Endothelial cell of umbilical vein (primary cell): ENCODE measurements around the gene TSPEAR. TPM values are rescaled to one million over a fixed set of nuclear protein-coding genes. Genes with fewer than 3 reads are reported as not detected.

Experiments
- BruUV-seq: library from RNA; stranded (reverse); fragments of 400-500 nt; replicated peaks from 2 replicates; lab custom pipeline; 2021; lab: Mats Ljungman, UMichigan
- CTCF ChIA-PET: fragments of 300-600, 350-600 bp; sonication (Branson Sonifier 250); formaldehyde crosslinking; loops from one replicate; lab custom pipeline; 2021; ENCODE audit warnings: antibody characterized with exemption, inconsistent platforms; lab: Charles Lee
- POLR2A ChIA-PET: fragments of 300-600, 350-600 bp; sonication (Branson Sonifier 250); formaldehyde crosslinking; loops from one replicate; lab custom pipeline; 2021; ENCODE audit warnings: antibody characterized with exemption, inconsistent platforms; lab: Charles Lee
- DNase-seq: peaks from one replicate; pipeline ENCODE4 v3.0.0-alpha.2; 2011; ENCODE audit warnings: low read depth, low spot score
- FAIRE-seq: peaks from 2 replicates; lab custom pipeline; 2011; peaks lifted over from hg19 to GRCh38; lab: Jason Lieb, UNC
- H2AFZ ChIP-seq: 2 replicates; pipeline ENCODE4 v1.6.0; 2012; ENCODE audit warnings: low read depth, low read length, control low read depth, inconsistent platforms
- H3K27ac ChIP-seq: 2 replicates; pipeline ENCODE4 v1.5.1; 2011; ENCODE audit warnings: low read depth, mild to moderate bottlenecking, control low read depth, low read length, moderate library complexity; ENCODE audit not compliant: insufficient read depth
- H3K27me3 ChIP-seq, 2 experiments: 2 replicates each; pipeline versions ENCODE4 v1.6.0 to v1.6.1; 2011; ENCODE audit warnings: low read length in 2 of 2, mixed read lengths in 1 of 2; ENCODE audit not compliant: control insufficient read depth in 2 of 2, insufficient read depth in 2 of 2
- H3K36me3 ChIP-seq, 2 experiments: 2 replicates in 1 of 2; 3 replicates in 1 of 2; pipeline ENCODE4 v1.5.1; 2011; ENCODE audit warnings: low read length in 2 of 2, mild to moderate bottlenecking in 1 of 2, moderate library complexity in 1 of 2; ENCODE audit not compliant: control insufficient read depth in 2 of 2, insufficient read depth in 2 of 2; ENCODE audit errors: extremely low read depth in 1 of 2
- H3K4me1 ChIP-seq: 3 replicates; pipeline ENCODE4 v1.5.1; 2011; ENCODE audit warnings: mild to moderate bottlenecking, low read length; ENCODE audit not compliant: control insufficient read depth, insufficient read depth; ENCODE audit errors: extremely low read depth
- H3K4me2 ChIP-seq: 2 replicates; pipeline ENCODE4 v1.6.1; 2011; ENCODE audit warnings: low read length, control low read depth, mixed read lengths; ENCODE audit not compliant: insufficient read depth
- H3K4me3 ChIP-seq, 3 experiments: fragments of 200-600 bp in 1 of 3; sonication (generic), shearing (Covaris generic) in 1 of 3; replicated peaks in 1 of 3; 2 replicates each; pipeline ENCODE4 v1.5.1; 2011 to 2016; ENCODE audit warnings: control low read depth in 3 of 3, low read length in 3 of 3, mild to moderate bottlenecking in 2 of 3, inconsistent platforms in 1 of 3, low read depth in 1 of 3, moderate library complexity in 1 of 3; ENCODE audit not compliant: insufficient read depth in 1 of 3
- H3K79me2 ChIP-seq: 2 replicates; pipeline ENCODE4 v1.6.0; 2012; ENCODE audit warnings: low read length, inconsistent platforms; ENCODE audit not compliant: control insufficient read depth, insufficient read depth
- H3K9ac ChIP-seq: replicated peaks from 2 replicates; pipeline ENCODE3; 2011; ENCODE audit warnings: low read length, control low read depth; ENCODE audit not compliant: insufficient read depth; ENCODE audit errors: extremely low read depth
- H3K9me1 ChIP-seq: replicated peaks from 3 replicates; pipeline ENCODE4 v1.6.0; 2011; ENCODE audit warnings: mild to moderate bottlenecking, low read length; ENCODE audit not compliant: control insufficient read depth, insufficient read depth; ENCODE audit errors: extremely low read depth
- H3K9me3 ChIP-seq: replicated peaks from 2 replicates; pipeline ENCODE4 v1.5.1; 2012; ENCODE audit warnings: low read length, inconsistent platforms; ENCODE audit not compliant: control insufficient read depth, insufficient read depth
- H4K20me1 ChIP-seq: replicated peaks from 2 replicates; pipeline ENCODE3; 2011; ENCODE audit warnings: mild to moderate bottlenecking, low read length; ENCODE audit not compliant: control insufficient read depth, insufficient read depth; ENCODE audit errors: extremely low read depth
- EZH2 ChIP-seq: IDR thresholded peaks from 2 replicates; pipeline ENCODE4 v1.6.1; 2012; ENCODE audit warnings: borderline replicate concordance, low read depth, mild to moderate bottlenecking, moderate library complexity, low read length, inconsistent platforms; ENCODE audit not compliant: severe bottlenecking
- FOS ChIP-seq: IDR thresholded peaks from 2 replicates; pipeline ENCODE4 v1.6.1; 2011; ENCODE audit warnings: mild to moderate bottlenecking, low read length, moderate library complexity, borderline replicate concordance; ENCODE audit not compliant: insufficient read depth
- GATA2 ChIP-seq: IDR thresholded peaks from 2 replicates; pipeline ENCODE4 v1.7.0; 2011; ENCODE audit warnings: low read depth, mild to moderate bottlenecking, moderate library complexity, mixed read lengths, low read length; ENCODE audit not compliant: insufficient read length, insufficient read depth
- JUN ChIP-seq: IDR thresholded peaks from 2 replicates; pipeline ENCODE4 v1.6.1; 2011; ENCODE audit warnings: borderline replicate concordance, low read depth; ENCODE audit not compliant: insufficient read length, insufficient read depth
- MYC ChIP-seq: IDR thresholded peaks from one replicate; pipeline ENCODE4 v1.6.1; 2011; ENCODE audit warnings: mild to moderate bottlenecking, low read depth, low read length
- POLR2A ChIP-seq: IDR thresholded peaks from 2 replicates; pipeline ENCODE4 v1.6.1; 2012; ENCODE audit warnings: low read depth, mild to moderate bottlenecking, control low read depth, low read length
- POLR2AphosphoS5 ChIP-seq: IDR thresholded peaks from 2 replicates; pipeline ENCODE4 v1.6.1; 2012; ENCODE audit warnings: low read depth, mild to moderate bottlenecking, control low read depth, low read length, moderate library complexity; ENCODE audit not compliant: insufficient read depth
- dilution Hi-C: fragments of 300-500 bp; cut with MboI; formaldehyde crosslinking; loops from one replicate; pipeline ENCODE4 v1.15.0; 2019; ENCODE audit warnings: low sequenced_read_pairs; ENCODE audit not compliant: extremely low pct_ligation_motif_present
- intact Hi-C: fragments of 100-400 bp; cut with micrococcal nuclease; formaldehyde crosslinking; loops from one replicate; pipeline ENCODE4 v1.10.0; 2022
- polyA plus RNA-seq, 4 experiments: library from polyadenylated mRNA; depleted of rRNA in 3 of 4; stranded (reverse) in 3 of 4; unstranded in 1 of 4; fragments of >200 nt; gene quantifications; 2 replicates each; pipeline versions ENCODE4 v1.2.1 to v1.2.3, GENCODE V29; 2011 to 2012; ENCODE audit warnings: missing spikeins in 1 of 4
- total RNA-seq: library from RNA; stranded (reverse); gene quantifications from 2 replicates; pipeline ENCODE4 v1.2.3, GENCODE V29; 2021
- TF ChIP-seq, protein P1 (sequence below), 2 donors: IDR thresholded peaks; 1 replicate in 1 of 2; 2 replicates in 1 of 2; pipeline ENCODE4 v1.5.1; 2011; ENCODE audit warnings: low read length in 2 of 2, mild to moderate bottlenecking in 2 of 2, moderate library complexity in 2 of 2, control low read depth in 1 of 2, inconsistent platforms in 1 of 2, low read depth in 1 of 2; ENCODE audit not compliant: insufficient read depth in 1 of 2; ENCODE audit errors: extremely low read depth in 1 of 2
- TF ChIP-seq, protein P2 (sequence below): IDR thresholded peaks from 2 replicates; pipeline ENCODE4 v1.6.1; 2011; ENCODE audit not compliant: insufficient read depth, insufficient read length

TSPEAR gene
- total and polyA plus RNA-seq, 2 donors (not counting 3 experiments of a cell fraction or from before 2014, with no cell fraction given) = 0.01 TPM; not detected in 1

DNA sequence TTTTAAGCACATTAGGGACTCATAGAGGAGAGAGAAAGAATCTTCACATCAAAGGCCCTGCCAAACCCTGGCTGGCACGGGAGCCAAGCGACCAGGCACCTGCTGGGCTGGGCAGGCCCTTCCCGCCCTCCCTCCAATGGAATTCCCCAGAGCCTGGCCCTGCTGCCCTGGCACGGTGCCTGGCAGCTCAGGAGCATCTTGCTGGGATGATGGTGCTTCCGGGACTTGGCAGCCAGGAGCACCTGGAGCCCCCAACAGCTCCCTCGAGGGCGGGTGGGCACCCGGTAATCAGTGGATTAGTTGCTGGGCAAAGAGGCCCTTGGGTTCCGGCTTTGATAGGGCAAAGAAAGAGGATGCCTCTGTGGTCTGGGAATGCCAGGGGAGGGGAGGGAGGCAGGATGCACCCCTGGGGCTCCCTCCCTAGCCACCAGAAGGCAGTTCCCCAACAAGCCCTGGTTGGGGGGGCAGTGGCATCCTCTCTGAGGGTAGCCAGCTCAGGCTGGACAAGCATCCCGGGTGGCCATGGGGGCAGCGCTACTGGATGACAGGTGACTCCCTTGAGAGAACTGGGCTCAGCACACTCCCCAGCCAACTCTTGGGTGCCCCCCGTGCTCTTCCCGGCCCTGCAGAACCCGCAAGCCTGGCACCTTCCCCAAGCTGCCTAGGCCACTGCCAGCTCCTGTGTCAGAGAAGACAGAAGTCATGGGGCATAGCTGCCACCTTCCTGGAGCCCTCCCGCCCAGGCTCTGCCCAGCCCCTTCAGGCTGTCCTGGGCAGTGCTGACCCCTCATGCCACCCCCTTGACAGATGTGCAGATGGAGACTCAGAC, 197.8 kb downstream of the TSPEAR start:
- TF ChIP-seq EZH2 = no peak
- TF ChIP-seq FOS = no peak
- dilution Hi-C loops (no loop called here), intact Hi-C loops (loop anchor here (10.0 kb wide), 1 partner anchor 421 kb away; no protein-coding TSS in a partner anchor)
- Histone ChIP-seq H3K9me1 (no peaks in the 10 kb centered on the region), H3K27ac (no peak overlapping the region), H3K9ac (no peak overlapping the region), H3K36me3 (no peaks in the 10 kb centered on the region), H3K9me3 (no peaks in the 10 kb centered on the region), H3K4me1 (no peaks in the 10 kb centered on the region), H3K4me3 (no peak overlapping the region), H4K20me1 (no peaks in the 10 kb centered on the region), H3K4me2 (no peak overlapping the region), H3K79me2 (no peaks in the 10 kb centered on the region), H3K27me3 (no peaks in the 10 kb centered on the region), H2AFZ (no peak overlapping the region)
- BruUV-seq = no TSS peak
- FAIRE-seq (no peak), DNase-seq (no peak)
- ChIA-PET POLR2A (no interaction called here), CTCF (interaction anchor here (1.1 to 5.1 kb wide), 3 partner anchors 229 to 418 kb away, joined by 3 to 125 read pairs (median 22); no protein-coding TSS in a partner anchor)

DNA sequence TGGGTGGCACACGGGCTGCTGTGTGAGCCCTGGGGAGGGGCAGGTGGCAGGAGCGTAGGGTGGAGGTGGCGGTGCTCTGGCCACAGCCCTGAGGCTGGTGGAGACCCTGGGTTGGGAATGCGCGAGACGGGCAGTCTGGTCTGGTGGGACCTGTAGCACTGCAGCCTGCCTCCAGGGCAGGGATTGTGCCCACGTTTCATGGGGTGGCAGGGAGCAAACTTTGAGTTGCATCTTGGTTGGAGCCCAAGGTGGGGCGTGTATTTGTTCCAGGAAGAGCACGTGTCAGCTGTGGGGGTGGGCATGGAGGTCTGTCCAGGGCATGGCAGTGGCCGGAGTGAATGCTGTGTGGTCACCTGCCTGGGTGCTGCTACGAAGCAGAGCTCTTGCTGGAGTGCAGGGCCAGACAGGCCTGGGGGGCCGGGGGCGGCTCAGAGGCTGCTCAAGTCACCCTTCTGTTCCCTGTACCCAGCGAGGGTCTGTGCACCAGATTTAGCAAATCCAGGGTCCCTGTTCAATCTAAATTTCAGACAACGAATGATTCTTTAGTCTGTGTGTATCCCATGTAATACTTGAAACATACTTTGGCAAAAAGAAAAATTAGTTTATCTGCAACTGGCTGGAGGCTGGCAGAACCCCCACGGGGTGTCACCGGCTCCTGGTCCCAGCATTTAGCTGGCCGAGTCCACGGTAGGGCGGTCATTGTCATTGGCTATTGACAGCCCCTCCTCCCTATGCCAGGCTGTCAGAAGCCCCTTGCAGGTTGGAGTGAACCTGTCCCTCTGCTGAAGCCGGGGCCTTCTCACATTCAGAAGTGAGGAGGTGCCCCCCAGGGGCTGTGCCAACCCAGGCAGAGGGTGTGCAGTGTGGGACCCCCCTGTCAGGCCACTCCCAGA, 198.6 kb downstream of the TSPEAR start:
- Histone ChIP-seq H3K4me2 (no peak overlapping the region), H4K20me1 (no peaks in the 10 kb centered on the region), H3K9me3 (no peaks in the 10 kb centered on the region), H3K9ac (no peak overlapping the region), H3K27me3 (no peaks in the 10 kb centered on the region), H3K9me1 (no peaks in the 10 kb centered on the region), H3K4me3 (no peak overlapping the region), H3K27ac (no peak overlapping the region), H3K79me2 (no peaks in the 10 kb centered on the region), H3K36me3 (no peaks in the 10 kb centered on the region), H2AFZ (no peak overlapping the region), H3K4me1 (no peaks in the 10 kb centered on the region)
- ChIA-PET CTCF (interaction anchor here (0.7 to 5.1 kb wide), 3 partner anchors 281 to 427 kb away, joined by 3 to 125 read pairs (median 22); partner anchors contain the start of gene SLX9), POLR2A (no interaction called here)
- TF ChIP-seq POLR2A (no peak), GATA2 (no peak), MYC (no peak), POLR2AphosphoS5 (no peak), JUN (no peak), EZH2 (no peak), FOS (no peak)
- TF ChIP-seq, protein P1, sequence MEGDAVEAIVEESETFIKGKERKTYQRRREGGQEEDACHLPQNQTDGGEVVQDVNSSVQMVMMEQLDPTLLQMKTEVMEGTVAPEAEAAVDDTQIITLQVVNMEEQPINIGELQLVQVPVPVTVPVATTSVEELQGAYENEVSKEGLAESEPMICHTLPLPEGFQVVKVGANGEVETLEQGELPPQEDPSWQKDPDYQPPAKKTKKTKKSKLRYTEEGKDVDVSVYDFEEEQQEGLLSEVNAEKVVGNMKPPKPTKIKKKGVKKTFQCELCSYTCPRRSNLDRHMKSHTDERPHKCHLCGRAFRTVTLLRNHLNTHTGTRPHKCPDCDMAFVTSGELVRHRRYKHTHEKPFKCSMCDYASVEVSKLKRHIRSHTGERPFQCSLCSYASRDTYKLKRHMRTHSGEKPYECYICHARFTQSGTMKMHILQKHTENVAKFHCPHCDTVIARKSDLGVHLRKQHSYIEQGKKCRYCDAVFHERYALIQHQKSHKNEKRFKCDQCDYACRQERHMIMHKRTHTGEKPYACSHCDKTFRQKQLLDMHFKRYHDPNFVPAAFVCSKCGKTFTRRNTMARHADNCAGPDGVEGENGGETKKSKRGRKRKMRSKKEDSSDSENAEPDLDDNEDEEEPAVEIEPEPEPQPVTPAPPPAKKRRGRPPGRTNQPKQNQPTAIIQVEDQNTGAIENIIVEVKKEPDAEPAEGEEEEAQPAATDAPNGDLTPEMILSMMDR (IDR thresholded peaks at IDR 0.05; ENCODE audit: extremely low read depth in 1 of 2, insufficient read depth in 1 of 2, low read depth in 1 of 2, low read length in 2 of 2) = no peak
- TF ChIP-seq, protein P2, sequence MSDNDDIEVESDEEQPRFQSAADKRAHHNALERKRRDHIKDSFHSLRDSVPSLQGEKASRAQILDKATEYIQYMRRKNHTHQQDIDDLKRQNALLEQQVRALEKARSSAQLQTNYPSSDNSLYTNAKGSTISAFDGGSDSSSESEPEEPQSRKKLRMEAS = no peak
- FAIRE-seq (no peak), DNase-seq (no peak)
- no TSS peak for BruUV-seq
- dilution Hi-C loops = no loop called here
- intact Hi-C loops = loop anchor here (10.0 kb wide), 1 partner anchor 422 kb away; no protein-coding TSS in a partner anchor
